ENCODE results near the gene SLAIN1. TPM values are rescaled to one million over a fixed set of nuclear protein-coding genes. Genes with fewer than 3 reads are reported as not detected.
A peak's percentile ranks its signal among the peaks of the same experiment; 100 is the strongest.

The SLAIN1 gene
- total and polyA plus RNA-seq, 2 of the 13 experiments (the other 11 are each of a cell fraction or from before 2014, with no cell fraction given), result 1.2 to 4.5 TPM

GRCh38 chr13:77767413-77767812 lies 69.9 kb downstream of the SLAIN1 start:
- intact Hi-C loops (cut with micrococcal nuclease; ENCODE audit: unreplicated experiment), result no loop called here
- no peaks in the 10 kb centered on the region for H3K79me2 ChIP-seq (ENCODE audit: insufficient read depth, low read length)
- no peak overlapping the region for H3K27ac ChIP-seq (ENCODE audit: extremely low read length, insufficient read depth, low read length)
- peak overlapping the region; percentile 18; the same call in 1 of the 2 replicates for H3K4me2 ChIP-seq (ENCODE audit: low read depth, low read length)
- no peaks in the 10 kb centered on the region for H3K36me3 ChIP-seq (replicated peaks in 1 of 2; ENCODE audit: control insufficient read depth in 1 of 2, insufficient read depth in 2 of 2, low read length in 2 of 2)
- peaks cover 10% of the 10 kb centered on the region for H3K4me1 ChIP-seq (ENCODE audit: insufficient read depth, low read length)
- in situ Hi-C loops (cut with HindIII; ENCODE audit: extremely low pct_ligation_motif_present, low pct_unique_long_range_greater_than_20kb), result no loop called here
- no peak overlapping the region for H2AFZ ChIP-seq (ENCODE audit: low read length)
- DNase-seq (ENCODE audit: low spot score) (peak; percentile 2), FAIRE-seq (no peak), ATAC-seq (peak; percentile 92)
- H3K27me3 ChIP-seq (ENCODE audit: control insufficient read depth in 1 of 2, insufficient read depth in 2 of 2, low read length in 2 of 2), result no peaks in the 10 kb centered on the region
- TF ChIP-seq ZNF557 (CRISPR knock-in tag; IDR thresholded peaks at IDR 0.05) (no peak), SP5 (CRISPR knock-in tag; IDR thresholded peaks at IDR 0.05; ENCODE audit: borderline replicate concordance, low read depth) (no peak), MED8 (CRISPR knock-in tag; IDR thresholded peaks at IDR 0.05; ENCODE audit: insufficient replicate concordance) (no peak), GMEB2 (CRISPR knock-in tag; IDR thresholded peaks at IDR 0.05; ENCODE audit: low read depth) (no peak), SP140L (CRISPR knock-in tag; IDR thresholded peaks at IDR 0.05; ENCODE audit: borderline replicate concordance) (no peak), ZNF33B (CRISPR knock-in tag; IDR thresholded peaks at IDR 0.05) (no peak), ZNF513 (CRISPR knock-in tag; conservative IDR thresholded peaks at IDR 0.05) (no peak), HOXD1 (CRISPR knock-in tag; IDR thresholded peaks at IDR 0.05) (no peak), ONECUT2 (CRISPR knock-in tag; IDR thresholded peaks at IDR 0.05) (no peak), FOXP1 (IDR thresholded peaks at IDR 0.05) (no peak), FOXP1 (CRISPR knock-in tag; IDR thresholded peaks at IDR 0.05) (no peak), ZNF766 (CRISPR knock-in tag; IDR thresholded peaks at IDR 0.05; ENCODE audit: borderline replicate concordance) (no peak), HDAC6 (IDR thresholded peaks at IDR 0.05; ENCODE audit: low read depth, low read length) (no peak), ZNF317 (CRISPR knock-in tag; IDR thresholded peaks at IDR 0.05) (no peak)
- no peak overlapping the region for H3K4me3 ChIP-seq (replicated peaks in 1 of 3; ENCODE audit: insufficient read depth in 1 of 3, low read depth in 2 of 3, low read length in 3 of 3)
- no peaks in the 10 kb centered on the region for H4K20me1 ChIP-seq (ENCODE audit: insufficient read depth, low read length)
- ChIA-PET POLR2A (no interaction called here), CTCF (ENCODE audit: low intra/inter-chr PET ratio, low total read pairs) (no interaction called here)
- no TSS peak for BruUV-seq (replicated peaks)
- no peak overlapping the region for H3K9ac ChIP-seq (ENCODE audit: insufficient read depth, low read depth, low read length)
- H3K9me3 ChIP-seq (ENCODE audit: low read length), result no peaks in the 10 kb centered on the region
- WGBS (ENCODE audit: low lambda C conversion rate), result 0% methylated on average over 5 of the region's 5 CpGs

Data from HepG2 (cell line).